Amniotic stem cell (primary cell): Measurements from ENCODE around the gene SPTSSB.

Experiments used
- DNase-seq: peaks from one replicate; lab custom pipeline; 2025; lab: John Stamatoyannopoulos, UW

Gene SPTSSB

GRCh38 chr3:161339517-161340500 lies 31.5 kb downstream of the SPTSSB start:
- no peak for DNase-seq

GRCh38 chr3:161337311-161337710 lies 34.0 kb downstream of the SPTSSB start:
- DNase-seq = no peak

GRCh38 chr3:161336661-161337060 lies 34.7 kb downstream of the SPTSSB start:
- no peak for DNase-seq

GRCh38 chr3:161333696-161334095 lies 37.6 kb downstream of the SPTSSB start:
- no peak for DNase-seq

GRCh38 chr3:161332792-161333191 lies 38.5 kb downstream of the SPTSSB start:
- DNase-seq = no peak

- DNase-seq = no peak
Measured at GRCh38 chr3:161325059-161325458, 46.3 kb downstream of the SPTSSB start.

- no peak for DNase-seq
Measured at GRCh38 chr3:161323926-161324621, 47.2 kb downstream of the SPTSSB start.

GRCh38 chr3:161322781-161323568 lies 48.3 kb downstream of the SPTSSB start:
- DNase-seq = no peak

- no peak for DNase-seq
Measured at GRCh38 chr3:161320837-161321236, 50.5 kb downstream of the SPTSSB start.

GRCh38 chr3:161319867-161320266 lies 51.5 kb downstream of the SPTSSB start:
- DNase-seq = no peak

GRCh38 chr3:161317077-161317476 lies 54.2 kb downstream of the SPTSSB start:
- no peak for DNase-seq

GRCh38 chr3:161316006-161316689 lies 55.2 kb downstream of the SPTSSB start:
- no peak for DNase-seq

- no peak for DNase-seq
Measured at GRCh38 chr3:161314836-161315395, 56.4 kb downstream of the SPTSSB start.

- no peak for DNase-seq
Measured at GRCh38 chr3:161310649-161311423, 60.5 kb downstream of the SPTSSB start.

- DNase-seq = no peak
Measured at GRCh38 chr3:161305095-161305991, 66.0 kb downstream of the SPTSSB start.

- no peak for DNase-seq
Measured at GRCh38 chr3:161296814-161297213, 74.5 kb downstream of the SPTSSB start.

- DNase-seq = no peak
Measured at GRCh38 chr3:161295325-161295724, 76.0 kb downstream of the SPTSSB start.
